ENCODE results near the gene BIRC7. TPM values are rescaled to one million over a fixed set of nuclear protein-coding genes. Genes with fewer than 3 reads are reported as not detected.

Gene BIRC7
- total RNA-seq: 1 to 10 TPM in 3 of 4 donors, under 1 TPM in 1; 0.49 to 3.0 (median 1.7) TPM

- H3K9me3 ChIP-seq: no peaks in the 10 kb centered on the region
- WGBS: 34% methylated on average over 12 of the region's 17 CpGs
- H3K27me3 ChIP-seq: peaks cover 25% of the 10 kb centered on the region
- H3K36me3 ChIP-seq: no peaks in the 10 kb centered on the region
- no peak within 1 kb of the TSS for H3K27ac ChIP-seq
- H3K4me3 ChIP-seq: no peak within 1 kb of the TSS
- peaks cover 10% of the 10 kb centered on the region for H3K4me1 ChIP-seq
- DNase-seq (ENCODE audit: low spot score in 2 of 2): no peak
- TF ChIP-seq EP300 (IDR thresholded peaks at IDR 0.05) (no peak), POLR2AphosphoS5 (IDR thresholded peaks at IDR 0.05) (no peak), CTCF (IDR thresholded peaks at IDR 0.05) (no peak), POLR2A (IDR thresholded peaks at IDR 0.05) (no peak)
Observed at GRCh38 chr20:63235399-63235983, at the start of gene BIRC7. TSS of gene BIRC7 (plus strand) at chr20:63235905. CDS start at chr20:63236097, 192 bp downstream.

- 92% methylated on average over 8 of the region's 8 CpGs for WGBS
- TF ChIP-seq POLR2AphosphoS5 (IDR thresholded peaks at IDR 0.05) (no peak), POLR2A (IDR thresholded peaks at IDR 0.05) (no peak), CTCF (IDR thresholded peaks at IDR 0.05) (no peak), EP300 (IDR thresholded peaks at IDR 0.05) (no peak)
- H3K4me1 ChIP-seq: no peaks in the 10 kb centered on the region
Observed at GRCh38 chr20:63186084-63186483, 49.6 kb upstream of the BIRC7 start.

GRCh38 chr20:63186528-63187316, 49.0 kb upstream of the BIRC7 start:
- H3K27ac ChIP-seq: no peak overlapping the region
- no peaks in the 10 kb centered on the region for H3K4me1 ChIP-seq
- H3K4me3 ChIP-seq: no peak overlapping the region
- no peaks in the 10 kb centered on the region for H3K9me3 ChIP-seq
- no peaks in the 10 kb centered on the region for H3K36me3 ChIP-seq
- peaks cover 19% of the 10 kb centered on the region for H3K27me3 ChIP-seq
- 80% methylated on average over 6 of the region's 8 CpGs for WGBS
- DNase-seq (ENCODE audit: low spot score in 2 of 2): no peak
- TF ChIP-seq POLR2AphosphoS5 (IDR thresholded peaks at IDR 0.05) (no peak), EP300 (IDR thresholded peaks at IDR 0.05) (no peak), CTCF (IDR thresholded peaks at IDR 0.05) (no peak), POLR2A (IDR thresholded peaks at IDR 0.05) (no peak)

More at GRCh38 chr20:63186084-63186483, 49.6 kb upstream of the BIRC7 start:
- no peaks in the 10 kb centered on the region for H3K9me3 ChIP-seq
- H3K27ac ChIP-seq: no peak overlapping the region
- no peak for DNase-seq (ENCODE audit: low spot score in 2 of 2)
- peaks cover 25% of the 10 kb centered on the region for H3K27me3 ChIP-seq
- H3K4me3 ChIP-seq: no peak overlapping the region
- no peaks in the 10 kb centered on the region for H3K36me3 ChIP-seq

- no peak overlapping the region for H3K4me3 ChIP-seq
- no peak for TF ChIP-seq POLR2AphosphoS5 (IDR thresholded peaks at IDR 0.05)
- no peak for TF ChIP-seq EP300 (IDR thresholded peaks at IDR 0.05)
- TF ChIP-seq CTCF (IDR thresholded peaks at IDR 0.05): no peak
- TF ChIP-seq POLR2A (IDR thresholded peaks at IDR 0.05): no peak
- peaks cover 10% of the 10 kb centered on the region for H3K27me3 ChIP-seq
- 81% methylated on average over 7 of the region's 7 CpGs for WGBS
- no peaks in the 10 kb centered on the region for H3K4me1 ChIP-seq
- no peak for DNase-seq (ENCODE audit: low spot score in 2 of 2)
- H3K36me3 ChIP-seq: no peaks in the 10 kb centered on the region
- H3K9me3 ChIP-seq: no peaks in the 10 kb centered on the region
- no peak overlapping the region for H3K27ac ChIP-seq
Observed at GRCh38 chr20:63187338-63188158, 48.2 kb upstream of the BIRC7 start.

GRCh38 chr20:63188159-63188442, 47.6 kb upstream of the BIRC7 start:
- 40% methylated on average over 1 of the region's 13 CpGs for WGBS
- Histone ChIP-seq H3K9me3 (no peaks in the 10 kb centered on the region), H3K36me3 (no peaks in the 10 kb centered on the region), H3K4me1 (no peaks in the 10 kb centered on the region), H3K4me3 (no peak overlapping the region), H3K27me3 (peaks cover 5% of the 10 kb centered on the region), H3K27ac (no peak overlapping the region)
- TF ChIP-seq CTCF (IDR thresholded peaks at IDR 0.05): no peak
- DNase-seq (ENCODE audit: low spot score in 2 of 2): no peak
